Adrenal gland (tissue), 12 donors: ENCODE measurements around the gene MRRF. TPM values are rescaled to one million over a fixed set of nuclear protein-coding genes. Genes with fewer than 3 reads are reported as not detected.

Experiments
- DNase-seq, 7 donors: peaks; one replicate each; pipeline ENCODE4 v3.0.0-alpha.2; 2019 to 2020
- H3K27ac ChIP-seq, 5 donors: fragments of 200-600 bp; sonication (generic) in 4 of 5; 1 replicate in 3 of 5; 2 replicates in 2 of 5; pipeline versions ENCODE4 v1.5.1 to v1.8.0; 2016 to 2020; ENCODE audit warnings: mild to moderate bottlenecking in 1 of 5
- H3K27me3 ChIP-seq: fragments of 200-600 bp; 2 replicates; pipeline ENCODE4 v1.8.0; 2021
- H3K36me3 ChIP-seq, 2 donors: fragments of 200-600 bp; replicated peaks in 1 of 2; 1 replicate in 1 of 2; 2 replicates in 1 of 2; pipeline versions ENCODE4 v1.5.1 to v1.8.0; 2018 to 2022
- H3K4me1 ChIP-seq, 2 donors: fragments of 200-600 bp; replicated peaks in 1 of 2; 1 replicate in 1 of 2; 2 replicates in 1 of 2; pipeline versions ENCODE4 v1.5.1 to v1.8.0; 2018 to 2021
- H3K4me3 ChIP-seq, 4 donors: fragments of 200-600 bp; sonication (generic) in 3 of 4; one replicate each; pipeline ENCODE4 v1.5.1; 2016 to 2018
- H3K9me3 ChIP-seq, 3 donors: fragments of 200-600 bp; sonication (generic) in 1 of 3; replicated peaks in 1 of 3; 1 replicate in 2 of 3; 2 replicates in 1 of 3; pipeline versions ENCODE4 v1.5.1 to v1.8.0; 2016 to 2021
- POLR2A ChIP-seq, 2 donors: fragments of 450-650 bp; IDR thresholded peaks; one replicate each; pipeline ENCODE4 v1.6.1; 2017; ENCODE audit warnings: antibody characterized with exemption in 2 of 2, mild to moderate bottlenecking in 2 of 2, moderate library complexity in 1 of 2
- whole genome bisulfite sequencing, 4 donors: extraction: QIAGEN DNeasy Blood & Tissue Kit in 2 of 4; methylation state at CpG; one replicate each; pipeline versions ENCODE4 v1.1.5 to v1.1.7; 2013 to 2017; 5-methylcytosine and 5-hydroxymethylcytosine counted together
- intact Hi-C, 2 donors: fragments of 100-400 bp; cut with DNase I; formaldehyde crosslinking; loops; one replicate each; pipeline versions ENCODE4 v1.14.1 to v1.15.0; 2022 to 2023
- polyA plus RNA-seq, 3 donors: library from polyadenylated mRNA; stranded (reverse); fragments of 200-250 nt in 2 of 3; fragments of 350-450 nt in 1 of 3; fragmentation: Illumina TruSeq in 1 of 3; extraction: RNeasy Lipid Tissue Mini Kit (QIAGEN cat#74804) in 1 of 3; gene quantifications; one replicate each; pipeline ENCODE4 v1.2.3, GENCODE V29; 2013 to 2014
- total RNA-seq, 9 donors: library from RNA; depleted of rRNA in 4 of 9; stranded (reverse); fragments of >200 nt in 4 of 9; fragments of 120-200 nt in 1 of 9; fragmentation: NEBNext Ultra II Directional in 1 of 9; extraction: Animal tissue kit (Norgen Biotek cat#: 25700) in 1 of 9; gene quantifications; one replicate each; pipeline versions ENCODE4 v1.1.0 to v1.2.4, GENCODE V29; 2013 to 2023
- TF ChIP-seq, protein P1 (sequence below), 6 experiments: fragments of 450-650 bp in 4 of 6; fragments of 200-600 bp in 2 of 6; sonication (generic) in 1 of 6; IDR thresholded peaks; 1 replicate in 5 of 6; 2 replicates in 1 of 6; pipeline versions ENCODE4 v1.5.1 to v1.8.0; 2016 to 2021; ENCODE audit warnings: antibody characterized with exemption in 6 of 6, mild to moderate bottlenecking in 2 of 6, moderate library complexity in 1 of 6
- donor health status: healthy with polysubstance abuse.
- donor health status: Bipolar disorder and iron deficiency.
- donor health status: DM: yes; HTN: yes; CAD: no.
- donor health status: DM: no; HTN: no; CAD: no.
- donor health status: DM: no; HTN: no; CAD: no.
- donor health status: DM: yes; HTN: yes; CAD: no.

The MRRF gene
- total and polyA plus RNA-seq, 12 donors: 24.9 to 66.3 (median 35.5) TPM

- Histone ChIP-seq H3K27ac (no peak overlapping the region), H3K9me3 (peaks cover 0 to 5% (median 0%) of the 10 kb centered on the region in 3 donors), H3K4me1 (peaks cover 0 to 8% of the 10 kb centered on the region in 2 donors), H3K36me3 (peaks cover 0 to 5% of the 10 kb centered on the region in 2 donors), H3K27me3 (no peaks in the 10 kb centered on the region), H3K4me3 (no peak overlapping the region)
- intact Hi-C loops: no loop called here
- WGBS, 4 donors: 52 to 68% (median 64%) methylated on average over 7 of the region's 7 CpGs
- DNase-seq: peak in 3 of 7 donors; percentile 12 to 21 (median 12)
- no peak for TF ChIP-seq POLR2A (IDR thresholded peaks at IDR 0.05)
- TF ChIP-seq, protein P1, sequence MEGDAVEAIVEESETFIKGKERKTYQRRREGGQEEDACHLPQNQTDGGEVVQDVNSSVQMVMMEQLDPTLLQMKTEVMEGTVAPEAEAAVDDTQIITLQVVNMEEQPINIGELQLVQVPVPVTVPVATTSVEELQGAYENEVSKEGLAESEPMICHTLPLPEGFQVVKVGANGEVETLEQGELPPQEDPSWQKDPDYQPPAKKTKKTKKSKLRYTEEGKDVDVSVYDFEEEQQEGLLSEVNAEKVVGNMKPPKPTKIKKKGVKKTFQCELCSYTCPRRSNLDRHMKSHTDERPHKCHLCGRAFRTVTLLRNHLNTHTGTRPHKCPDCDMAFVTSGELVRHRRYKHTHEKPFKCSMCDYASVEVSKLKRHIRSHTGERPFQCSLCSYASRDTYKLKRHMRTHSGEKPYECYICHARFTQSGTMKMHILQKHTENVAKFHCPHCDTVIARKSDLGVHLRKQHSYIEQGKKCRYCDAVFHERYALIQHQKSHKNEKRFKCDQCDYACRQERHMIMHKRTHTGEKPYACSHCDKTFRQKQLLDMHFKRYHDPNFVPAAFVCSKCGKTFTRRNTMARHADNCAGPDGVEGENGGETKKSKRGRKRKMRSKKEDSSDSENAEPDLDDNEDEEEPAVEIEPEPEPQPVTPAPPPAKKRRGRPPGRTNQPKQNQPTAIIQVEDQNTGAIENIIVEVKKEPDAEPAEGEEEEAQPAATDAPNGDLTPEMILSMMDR (IDR thresholded peaks at IDR 0.05): no peak
Measured at GRCh38 chr9:122276096-122276495, 11.4 kb downstream of the MRRF start.

- Histone ChIP-seq H3K4me1 (peaks cover 0 to 8% of the 10 kb centered on the region in 2 donors), H3K4me3 (no peak overlapping the region), H3K27ac (no peak overlapping the region), H3K9me3 (peaks cover 0 to 5% (median 0%) of the 10 kb centered on the region in 3 donors), H3K36me3 (no peaks in the 10 kb centered on the region), H3K27me3 (no peaks in the 10 kb centered on the region)
- no peak for DNase-seq
- 95 to 98% (median 97%) methylated on average over 10 of the region's 10 CpGs for whole genome bisulfite sequencing, 4 donors
- intact Hi-C loops: no loop called here
- TF ChIP-seq, protein P1 (IDR thresholded peaks at IDR 0.05): no peak
- no peak for TF ChIP-seq POLR2A (IDR thresholded peaks at IDR 0.05)
Measured at GRCh38 chr9:122277285-122277897, 12.7 kb downstream of the MRRF start.

DNA sequence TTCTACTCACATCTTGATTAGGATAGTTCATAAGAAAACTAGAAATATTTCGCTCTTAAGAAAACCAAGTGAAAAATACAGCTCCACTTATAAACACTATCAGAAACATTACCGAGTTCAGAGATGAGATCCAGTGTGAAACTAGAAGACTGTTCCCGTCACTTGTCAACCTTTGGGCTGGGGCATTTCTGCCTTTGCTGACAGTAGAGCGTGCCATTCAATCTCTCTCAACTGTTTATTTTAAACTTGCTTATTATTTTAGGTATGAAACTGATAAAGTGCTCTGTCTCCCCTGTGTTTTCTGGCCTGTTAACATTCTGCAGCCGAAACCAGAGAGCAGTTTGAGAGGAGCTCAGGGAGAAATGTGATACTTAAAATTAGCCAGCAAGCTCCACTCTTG lies 16.7 kb downstream of the MRRF start:
- intact Hi-C loops: no loop called here
- peaks cover 0 to 5% (median 0%) of the 10 kb centered on the region in 3 donors for H3K9me3 ChIP-seq
- no peak for DNase-seq
- no peaks in the 10 kb centered on the region for H3K4me1 ChIP-seq
- H3K4me3 ChIP-seq: no peak overlapping the region
- no peaks in the 10 kb centered on the region for H3K27me3 ChIP-seq
- no peak overlapping the region for H3K27ac ChIP-seq
- no peak for TF ChIP-seq POLR2A (IDR thresholded peaks at IDR 0.05)
- TF ChIP-seq, protein P1 (IDR thresholded peaks at IDR 0.05): no peak
- WGBS, 4 donors: 92 to 98% (median 94%) methylated on average over 5 of the region's 5 CpGs
- H3K36me3 ChIP-seq: peaks cover 0 to 13% of the 10 kb centered on the region in 2 donors

- WGBS, 4 donors: 71 to 91% (median 81%) methylated on average over 1 of the region's 1 CpG
- Histone ChIP-seq H3K36me3 (peaks cover 0 to 35% of the 10 kb centered on the region in 2 donors), H3K27me3 (no peaks in the 10 kb centered on the region), H3K4me3 (no peak overlapping the region), H3K9me3 (no peaks in the 10 kb centered on the region), H3K4me1 (no peaks in the 10 kb centered on the region), H3K27ac (no peak overlapping the region)
- TF ChIP-seq POLR2A (IDR thresholded peaks at IDR 0.05): no peak
- TF ChIP-seq, protein P1 (IDR thresholded peaks at IDR 0.05): no peak
- intact Hi-C loops: no loop called here
- DNase-seq: no peak
Measured at GRCh38 chr9:122286764-122287163, 22.1 kb downstream of the MRRF start.
